ENCODE data around the gene GSTCD.

GRCh38 chr4:105661028-105661427, 47.6 kb upstream of the GSTCD start:
- TF ChIP-seq NRF1 (conservative IDR thresholded peaks at IDR 0.05 in 1 of 2, IDR thresholded peaks at IDR 0.05 in 1 of 2) (no peak), SP2 (IDR thresholded peaks at IDR 0.05; ENCODE audit: extremely low read depth, low read depth, low read length, poor library complexity, severe bottlenecking) (no peak), SMAD1 (IDR thresholded peaks at IDR 0.05; ENCODE audit: low read depth, low read length, partially characterized antibody) (no peak), POLR2A (conservative IDR thresholded peaks at IDR 0.05) (no peak), CHD2 (IDR thresholded peaks at IDR 0.05; ENCODE audit: low read depth, low read length) (no peak), MEF2A (IDR thresholded peaks at IDR 0.05; ENCODE audit: control insufficient read depth, low read depth, low read length) (no peak), NR1H2 (CRISPR knock-in tag; IDR thresholded peaks at IDR 0.05) (no peak), SUPT5H (IDR thresholded peaks at IDR 0.05) (no peak), CTCF (IDR thresholded peaks at IDR 0.05 in 2 of 3, conservative IDR thresholded peaks at IDR 0.05 in 1 of 3; ENCODE audit: insufficient read depth in 2 of 3, low read depth in 1 of 3, low read length in 3 of 3) (no peak), SRSF9 (IDR thresholded peaks at IDR 0.05; ENCODE audit: borderline replicate concordance, low read depth, low read length) (no peak), ZNF318 (IDR thresholded peaks at IDR 0.05; ENCODE audit: borderline replicate concordance in 1 of 2, low read depth in 1 of 2) (no peak), ZNF23 (CRISPR knock-in tag; IDR thresholded peaks at IDR 0.05) (no peak)
- TF ChIP-seq, protein P1, sequence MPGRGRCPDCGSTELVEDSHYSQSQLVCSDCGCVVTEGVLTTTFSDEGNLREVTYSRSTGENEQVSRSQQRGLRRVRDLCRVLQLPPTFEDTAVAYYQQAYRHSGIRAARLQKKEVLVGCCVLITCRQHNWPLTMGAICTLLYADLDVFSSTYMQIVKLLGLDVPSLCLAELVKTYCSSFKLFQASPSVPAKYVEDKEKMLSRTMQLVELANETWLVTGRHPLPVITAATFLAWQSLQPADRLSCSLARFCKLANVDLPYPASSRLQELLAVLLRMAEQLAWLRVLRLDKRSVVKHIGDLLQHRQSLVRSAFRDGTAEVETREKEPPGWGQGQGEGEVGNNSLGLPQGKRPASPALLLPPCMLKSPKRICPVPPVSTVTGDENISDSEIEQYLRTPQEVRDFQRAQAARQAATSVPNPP (IDR thresholded peaks at IDR 0.05; ENCODE audit: borderline replicate concordance, insufficient read depth, insufficient read length) = no peak
- TF ChIP-seq, protein P2, sequence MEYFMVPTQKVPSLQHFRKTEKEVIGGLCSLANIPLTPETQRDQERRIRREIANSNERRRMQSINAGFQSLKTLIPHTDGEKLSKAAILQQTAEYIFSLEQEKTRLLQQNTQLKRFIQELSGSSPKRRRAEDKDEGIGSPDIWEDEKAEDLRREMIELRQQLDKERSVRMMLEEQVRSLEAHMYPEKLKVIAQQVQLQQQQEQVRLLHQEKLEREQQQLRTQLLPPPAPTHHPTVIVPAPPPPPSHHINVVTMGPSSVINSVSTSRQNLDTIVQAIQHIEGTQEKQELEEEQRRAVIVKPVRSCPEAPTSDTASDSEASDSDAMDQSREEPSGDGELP (CRISPR knock-in tag; IDR thresholded peaks at IDR 0.05; ENCODE audit: borderline replicate concordance) = no peak
